HEK293T (cell line): Measurements from ENCODE around the gene SYT17.

Source experiments
- BHLHE40 ChIP-seq: fragments of 450-650 bp; IDR thresholded peaks from 2 replicates; pipeline ENCODE4 v1.6.1; 2016; ENCODE audit warnings: mild to moderate bottlenecking, moderate library complexity, borderline replicate concordance
- ELF4 ChIP-seq: fragments of 450-650 bp; IDR thresholded peaks from 2 replicates; pipeline ENCODE4 v1.6.1; 2017; ENCODE audit warnings: antibody characterized with exemption
- FOXA1 ChIP-seq: fragments of 450-650 bp; IDR thresholded peaks from 2 replicates; pipeline ENCODE4 v1.6.1; 2016; ENCODE audit warnings: mild to moderate bottlenecking
- FOXM1 ChIP-seq: fragments of 450-650 bp; IDR thresholded peaks from 2 replicates; pipeline ENCODE4 v1.6.1; 2017; ENCODE audit warnings: mild to moderate bottlenecking, borderline replicate concordance
- L3MBTL2 ChIP-seq: fragments of 450-650 bp; conservative IDR thresholded peaks from 2 replicates; pipeline ENCODE4 v1.6.1; 2016; ENCODE audit warnings: mild to moderate bottlenecking
- LEF1 ChIP-seq: fragments of 450-650 bp; IDR thresholded peaks from 2 replicates; pipeline ENCODE4 v1.6.1; 2017; ENCODE audit warnings: mild to moderate bottlenecking, borderline replicate concordance
- SUZ12 ChIP-seq: fragments of 450-650 bp; IDR thresholded peaks from 2 replicates; pipeline ENCODE4 v1.6.1; 2016; ENCODE audit warnings: mild to moderate bottlenecking
- ZNF384 ChIP-seq: fragments of 450-650 bp; IDR thresholded peaks from 2 replicates; pipeline ENCODE4 v1.6.1; 2016

DNA sequence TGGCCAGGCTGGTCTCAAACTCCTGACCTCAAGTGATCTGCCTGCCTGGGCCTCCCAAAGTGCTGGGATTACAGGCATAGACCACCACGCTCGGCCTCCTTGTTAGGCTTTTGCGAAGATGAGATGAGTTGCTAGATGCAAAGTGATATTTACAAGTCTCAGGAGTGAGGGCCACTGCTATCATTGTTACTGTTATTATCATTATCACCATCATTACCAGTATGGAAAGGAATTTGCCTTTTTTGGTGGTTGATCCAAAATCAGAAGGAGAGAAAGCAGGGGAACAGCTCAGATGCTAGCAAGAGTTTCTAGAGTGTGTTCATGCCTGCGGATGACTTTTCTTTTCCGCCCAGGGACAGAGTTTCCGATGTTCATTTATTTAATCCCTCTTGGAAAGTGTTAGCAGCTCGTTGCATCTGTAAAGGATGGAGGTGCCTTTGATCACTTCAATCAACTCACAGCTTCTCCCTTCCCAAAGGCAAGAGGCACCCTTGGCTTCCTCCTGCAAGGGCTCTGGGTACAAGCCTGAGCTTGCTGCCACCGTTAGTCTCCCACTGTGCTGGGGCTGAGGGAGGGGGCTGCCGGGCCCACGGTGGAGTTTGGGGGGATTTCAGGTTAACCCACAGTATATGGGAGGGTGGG lies 32.7 kb upstream of the SYT17 start:
- TF ChIP-seq L3MBTL2 (no peak), ELF4 (no peak), ZNF384 (no peak), BHLHE40 (no peak), LEF1 (no peak), FOXM1 (no peak), SUZ12 (no peak), FOXA1 (no peak)
